HG02885 (cell line): ENCODE data around the gene SLC4A5.
A peak's percentile ranks its signal among the peaks of the same experiment; 100 is the strongest.

Experiments
- ATAC-seq: cut with Tn5 transposase; IDR thresholded peaks from one replicate; pipeline ENCODE4 v1.9.1; 2021; ENCODE audit warnings: mild to moderate bottlenecking; ENCODE audit not compliant: unreplicated experiment, poor library complexity

The SLC4A5 gene

GRCh38 chr2:74181739-74182138 lies 161.5 kb downstream of the SLC4A5 start:
- ATAC-seq = peak; percentile 29

- peak; percentile 4 for ATAC-seq
Measured at GRCh38 chr2:74179063-74179865, 164.0 kb downstream of the SLC4A5 start.

- peak; percentile 84 for ATAC-seq
Measured at GRCh38 chr2:74178211-74179062, 164.8 kb downstream of the SLC4A5 start, which contains the start of gene MOB1A. Gene MOB1A, minus strand, starts transcription at chr2:74178879. Its CDS starts 205 bp downstream, at chr2:74178674.

- no peak for ATAC-seq
Measured at GRCh38 chr2:74177696-74178095, 165.5 kb downstream of the SLC4A5 start.

- ATAC-seq = no peak
Measured at GRCh38 chr2:74174909-74175308, 168.3 kb downstream of the SLC4A5 start.

GRCh38 chr2:74168739-74169138 lies 174.5 kb downstream of the SLC4A5 start:
- ATAC-seq = peak; percentile 61
